Adipose tissue (tissue), 3 donors: Measurements from ENCODE around the gene MED31. TPM values are rescaled to one million over a fixed set of nuclear protein-coding genes. Genes with fewer than 3 reads are reported as not detected.
"Not testable (repeated sequence)": the region's sequence is repeated elsewhere in the genome, so short reads cannot be mapped to it uniquely, and the experiment has no call there.

Source experiments
- H3K27ac ChIP-seq: one replicate; pipeline ENCODE4 v1.5.1; 2013; ENCODE audit warnings: low read depth, low read length
- WGBS, 3 donors: extraction: QIAGEN DNeasy Blood & Tissue Kit; methylation state at CpG; one replicate each; pipeline ENCODE4 v1.1.7; 2013; 5-methylcytosine and 5-hydroxymethylcytosine counted together
- polyA plus RNA-seq, 3 donors: library from polyadenylated mRNA; stranded (reverse); fragments of 200-250 nt; gene quantifications; one replicate each; pipeline ENCODE4 v1.2.3, GENCODE V29; 2013
- donor health status: healthy with polysubstance abuse.
- donor health status: Bipolar disorder and iron deficiency.
- donor health status: healthy.

The MED31 gene
- polyA plus RNA-seq, 3 donors = 6.3 to 31.0 (median 8.6) TPM

- WGBS, 3 donors = 61 to 82% (median 63%) methylated on average over 9 of the region's 9 CpGs
- H3K27ac ChIP-seq = no peak overlapping the region
These were observed 8.7 kb upstream of the MED31 start for GRCh38 chr17:6660101-6660500.

DNA sequence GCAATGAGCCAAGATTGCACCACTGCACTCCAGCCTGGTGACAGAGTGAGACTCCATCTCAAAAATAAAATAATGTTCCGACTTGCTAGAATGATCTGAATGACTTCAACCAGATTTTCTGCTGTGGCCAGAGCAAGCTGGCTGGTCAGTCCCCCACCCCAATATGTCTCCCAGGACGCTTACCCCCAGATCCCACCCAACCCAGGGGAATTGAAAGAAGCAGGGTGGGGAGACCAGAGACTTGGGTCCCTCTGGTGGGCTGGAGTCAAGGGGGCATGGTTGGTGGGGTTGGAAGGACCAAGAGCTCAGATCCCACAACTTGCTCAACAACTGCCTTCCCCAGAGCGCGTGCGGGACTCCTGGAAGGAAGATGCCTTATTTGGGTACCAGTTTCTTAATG, 7.0 kb upstream of the MED31 start:
- not testable (repeated sequence) for H3K27ac ChIP-seq
- WGBS, 3 donors = 94 to 97% (median 97%) methylated on average over 2 of the region's 5 CpGs

DNA sequence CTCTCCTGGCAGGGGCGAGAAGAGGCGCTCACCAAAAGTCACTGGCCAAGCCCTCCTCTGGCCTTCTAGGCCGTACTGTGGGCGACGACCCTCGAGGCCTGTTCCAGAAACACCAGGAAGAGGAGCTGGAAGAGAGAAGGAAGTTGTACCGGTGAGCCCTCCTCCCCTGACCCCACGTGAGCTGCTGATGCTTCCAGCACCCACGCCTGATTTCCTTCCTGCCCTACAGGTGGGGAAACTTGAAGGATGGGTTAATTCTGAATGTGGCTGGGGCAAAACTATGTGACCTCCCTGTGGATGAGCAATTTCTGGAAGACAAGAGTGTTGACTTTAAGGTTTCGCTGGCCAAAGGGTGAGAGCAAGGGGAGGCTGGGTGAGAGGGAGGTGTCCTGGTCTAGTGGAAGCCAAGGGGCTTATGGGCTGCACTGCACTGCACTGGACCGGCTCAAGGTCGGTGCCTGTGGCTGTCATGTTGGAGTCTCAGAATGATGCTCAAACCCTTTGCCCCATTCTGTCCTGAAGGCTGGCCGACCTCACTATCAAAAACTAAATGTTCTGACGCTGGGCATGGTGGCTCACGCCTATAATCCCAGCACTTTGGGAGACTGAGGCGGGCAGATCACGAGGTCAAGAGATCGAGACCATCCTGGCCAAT, 6.4 kb upstream of the MED31 start:
- WGBS, 3 donors = 68 to 79% (median 73%) methylated on average over 15 to 18 of the region's 18 CpGs
- H3K27ac ChIP-seq = no peak overlapping the region

DNA sequence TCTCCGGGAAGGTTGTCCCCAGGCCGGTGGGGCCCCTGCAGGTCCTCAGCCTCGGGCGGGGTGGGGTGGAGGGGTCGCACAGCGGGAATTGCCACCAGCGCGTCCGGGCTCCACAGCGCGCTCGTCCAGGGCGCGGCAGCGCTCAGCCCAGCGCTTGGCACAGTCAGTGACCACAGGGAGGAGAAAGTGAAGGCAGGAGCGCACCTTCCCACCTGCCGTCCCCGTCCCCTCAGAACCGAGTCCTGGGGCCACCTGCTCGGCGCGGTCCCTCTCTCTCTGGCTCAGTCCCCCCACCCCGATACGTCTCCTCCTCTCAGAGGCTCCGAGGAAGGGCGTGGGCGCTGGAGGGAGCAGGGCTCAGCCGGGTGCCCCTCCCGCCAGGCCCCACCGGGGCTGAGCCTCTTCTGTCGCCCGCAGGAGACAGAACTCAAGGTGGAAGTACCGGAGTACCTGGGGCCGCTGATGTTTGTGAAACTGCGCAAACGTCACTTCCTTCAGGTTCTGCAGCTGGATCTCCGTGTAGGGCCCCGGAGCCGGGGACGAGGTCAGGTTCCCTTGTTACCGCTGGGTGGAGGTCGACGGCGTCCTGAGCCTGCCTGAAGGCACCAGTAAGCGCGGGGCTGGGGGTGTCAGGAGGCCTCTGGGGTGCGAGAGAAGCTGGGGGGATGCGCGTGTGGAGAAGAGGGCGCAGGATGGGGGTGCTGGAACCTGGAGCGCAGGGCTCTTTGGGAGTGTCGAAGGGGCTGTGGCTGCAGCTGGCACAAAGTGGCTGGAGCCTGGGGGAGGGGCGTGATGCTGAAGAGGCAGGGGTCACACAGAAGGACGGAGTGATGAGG, 5.6 kb upstream of the MED31 start:
- H3K27ac ChIP-seq = not testable (repeated sequence)
- 6 to 7% (median 6%) methylated on average over 38 to 54 of the region's 55 CpGs for WGBS, 3 donors

DNA sequence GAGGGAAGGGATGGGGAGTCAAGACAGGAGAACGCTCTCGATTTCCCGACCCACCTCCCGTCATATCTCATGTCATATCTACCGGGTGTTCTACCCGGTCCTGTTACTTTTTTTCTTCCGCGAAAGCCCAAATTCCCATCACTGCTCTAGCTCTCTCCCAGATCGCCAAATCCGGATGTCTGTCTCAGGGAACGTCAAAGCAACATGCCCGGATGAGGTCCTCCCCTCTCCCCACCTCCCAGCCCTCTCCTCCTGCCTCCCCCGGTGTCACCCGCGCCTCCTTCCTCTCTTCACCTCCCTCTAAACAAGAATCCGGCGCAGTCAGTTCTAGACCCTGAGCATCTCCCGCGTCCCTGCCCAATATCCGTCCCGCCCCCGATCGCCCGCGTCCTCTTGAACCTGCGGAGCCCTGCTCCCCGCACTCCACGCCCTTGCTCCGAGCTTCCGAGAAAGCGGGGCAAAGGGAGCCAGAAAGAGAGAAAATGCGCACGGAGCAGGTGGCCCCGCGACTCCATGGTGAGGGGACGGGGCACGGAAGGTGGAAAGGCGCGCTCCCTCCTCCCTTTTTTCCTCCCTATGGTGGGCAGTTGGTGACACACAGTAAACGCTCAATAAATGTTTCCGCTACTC, 4.4 kb upstream of the MED31 start:
- H3K27ac ChIP-seq = not testable (repeated sequence)
- 1 to 10% (median 2%) methylated on average over 16 to 32 of the region's 41 CpGs for WGBS, 3 donors

GRCh38 chr17:6654841-6655731, 3.7 kb upstream of the MED31 start:
- 10 to 34% (median 30%) methylated on average over 46 of the region's 46 CpGs for WGBS, 3 donors
- H3K27ac ChIP-seq = no peak overlapping the region

GRCh38 chr17:6651919-6652452, 581 bp upstream of the MED31 start:
- peak overlapping the region; percentile 51 for H3K27ac ChIP-seq
- WGBS, 3 donors = 1 to 7% (median 6%) methylated on average over 46 to 47 of the region's 47 CpGs

DNA sequence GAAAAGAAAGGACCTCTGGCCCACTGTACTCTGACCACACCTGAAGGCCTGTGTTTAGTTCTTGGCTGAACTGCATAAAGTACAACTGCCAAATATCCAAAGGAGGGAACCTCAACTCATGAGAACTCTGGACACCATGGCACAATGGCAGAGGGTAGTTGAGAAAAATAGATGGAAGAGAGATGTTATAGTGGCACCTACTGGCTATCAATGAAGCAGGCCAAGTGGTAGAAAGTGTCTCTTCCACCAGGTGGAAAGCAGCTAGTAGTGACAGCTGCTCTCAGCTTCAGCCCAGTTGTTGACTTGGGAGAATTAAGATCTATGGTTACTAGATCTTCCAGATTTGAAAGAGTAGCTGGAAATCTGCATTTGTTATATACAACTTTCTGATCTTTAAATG, 3.2 kb downstream of the MED31 start:
- no peak overlapping the region for H3K27ac ChIP-seq

GRCh38 chr17:6643451-6644125, 7.8 kb downstream of the MED31 start:
- 83 to 92% (median 86%) methylated on average over 5 of the region's 5 CpGs for WGBS, 3 donors
- H3K27ac ChIP-seq = no peak overlapping the region

GRCh38 chr17:6642592-6642991, 8.8 kb downstream of the MED31 start:
- H3K27ac ChIP-seq = no peak overlapping the region

GRCh38 chr17:6641247-6641863, 10.1 kb downstream of the MED31 start:
- WGBS, 3 donors = 0 to 5% (median 4%) methylated on average over 20 of the region's 20 CpGs

More at GRCh38 chr17:6642592-6642991, 8.8 kb downstream of the MED31 start:
- WGBS, 3 donors = 42 to 69% (median 63%) methylated on average over 2 of the region's 2 CpGs

GRCh38 chr17:6640536-6641246, 10.7 kb downstream of the MED31 start, which contains the start of the genes KIAA0753 and TXNDC17:
KIAA0753 (minus strand) TSS chr17:6640711; CDS start chr17:6635103, 5,608 bp downstream.
TXNDC17 (plus strand) TSS chr17:6641060; CDS start chr17:6641083, 23 bp downstream.
- 0 to 1% (median 1%) methylated on average over 52 of the region's 52 CpGs for WGBS, 3 donors
- no peak within 1 kb of the TSS for H3K27ac ChIP-seq

More at GRCh38 chr17:6641247-6641863, 10.1 kb downstream of the MED31 start:
- H3K27ac ChIP-seq = no peak overlapping the region

DNA sequence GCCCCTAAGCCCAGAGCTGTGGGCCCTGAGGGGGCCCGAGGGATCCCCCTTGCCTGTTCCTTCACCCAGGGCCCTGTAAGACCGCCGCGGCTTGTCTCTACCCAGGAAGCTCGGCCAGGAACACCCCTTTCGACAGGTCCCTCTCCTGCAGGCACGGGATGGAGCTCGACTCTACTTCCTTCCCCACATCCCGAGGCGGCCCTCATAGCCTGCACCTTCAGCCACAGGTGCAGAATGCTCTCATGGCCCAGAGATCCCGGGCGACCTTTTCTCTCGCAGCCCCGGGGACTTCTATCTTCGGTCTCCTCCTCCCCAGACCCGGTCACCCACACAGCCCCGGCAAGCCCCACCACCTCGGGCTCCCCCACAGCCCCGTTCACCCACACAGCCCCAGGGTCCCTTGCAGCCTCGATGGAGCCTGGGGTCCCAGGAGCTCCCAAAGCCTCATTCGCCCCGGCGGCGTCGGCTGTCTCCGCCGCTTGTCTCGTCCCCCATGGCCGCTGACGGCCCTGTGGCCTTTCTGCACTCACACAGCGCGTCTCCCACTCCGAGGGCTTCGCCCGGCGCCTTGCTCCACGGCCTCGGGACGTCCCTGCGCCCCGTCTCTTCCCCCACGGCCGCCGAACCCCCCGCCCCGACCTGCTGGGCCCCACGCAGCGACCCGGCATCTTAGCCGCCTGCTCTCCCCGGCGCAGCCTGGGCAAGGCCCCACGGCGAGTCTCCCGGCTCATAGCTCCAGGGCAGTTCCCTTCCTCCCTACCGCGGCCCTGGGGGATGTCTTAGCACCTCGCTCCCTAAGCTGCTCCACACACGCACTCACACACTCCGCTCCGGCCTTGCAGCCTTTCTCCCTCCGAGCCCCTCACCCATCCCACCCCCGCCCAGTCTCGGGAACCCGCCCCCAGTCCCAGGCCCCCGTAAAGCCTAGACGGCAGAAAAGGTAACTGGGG, 11.5 kb downstream of the MED31 start:
- WGBS, 3 donors = 0 to 1% (median 1%) methylated on average over 67 of the region's 67 CpGs

DNA sequence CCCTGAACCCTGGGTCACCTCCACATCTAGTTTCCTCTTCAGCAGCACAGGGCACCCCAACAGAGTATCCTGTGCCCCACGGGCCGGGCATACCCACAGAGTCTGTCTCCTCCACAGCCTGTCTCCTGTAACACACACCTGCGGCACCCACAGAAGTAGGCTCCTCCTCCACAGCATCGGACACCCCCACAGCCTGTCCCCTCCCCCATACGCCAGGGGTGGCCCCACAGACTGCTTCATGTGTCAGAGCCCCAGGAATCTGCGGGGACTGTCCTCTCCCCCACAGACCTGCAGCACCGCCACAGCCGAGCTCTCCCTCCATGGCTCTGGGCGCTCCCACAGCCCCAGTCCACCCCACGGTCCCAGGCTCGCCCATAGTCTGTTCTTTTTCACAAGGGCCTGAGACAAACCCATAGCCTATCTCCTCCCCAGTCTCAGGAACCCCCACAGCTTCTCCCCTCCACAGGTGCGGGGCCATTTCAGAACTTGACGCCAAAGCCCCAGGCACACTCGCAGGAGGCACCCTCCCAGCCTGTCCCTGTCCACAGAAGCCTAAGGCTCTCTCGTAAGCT, 12.3 kb downstream of the MED31 start:
- no peak overlapping the region for H3K27ac ChIP-seq
- WGBS, 3 donors = 33 to 51% (median 51%) methylated on average over 13 to 15 of the region's 15 CpGs

More for the DNA sequence above, 11.5 kb downstream of the MED31 start:
- H3K27ac ChIP-seq = no peak overlapping the region
